OCI-LY1 (cell line): ENCODE results near the gene SQSTM1.

Experiments
- H2AFZ ChIP-seq: fragments of 200-600 bp; sonication (generic), shearing (Covaris generic); 2 replicates; pipeline ENCODE4 v1.6.0; 2014; ENCODE audit warnings: antibody characterized with exemption, mild to moderate bottlenecking, low read length
- H3F3A ChIP-seq: fragments of 200-600 bp; sonication (generic), shearing (Covaris generic); 2 replicates; pipeline ENCODE4 v1.6.0; 2014; ENCODE audit warnings: mild to moderate bottlenecking, antibody characterized with exemption, low read length, moderate library complexity; ENCODE audit not compliant: insufficient read depth
- H3K27ac ChIP-seq: fragments of 200-600 bp; sonication (generic); 2 replicates; pipeline ENCODE4 v1.5.1; 2014; ENCODE audit warnings: low read length, mixed run types, mild to moderate bottlenecking, low read depth; ENCODE audit not compliant: poor library complexity, severe bottlenecking
- H3K27me3 ChIP-seq: fragments of 200-600 bp; sonication (generic); 2 replicates; pipeline ENCODE4 v1.6.0; 2014; ENCODE audit warnings: antibody characterized with exemption, mild to moderate bottlenecking, low read length, moderate library complexity; ENCODE audit not compliant: insufficient read depth
- H3K36me3 ChIP-seq: fragments of 200-600 bp; sonication (generic); 2 replicates; pipeline ENCODE4 v1.6.1; 2014; ENCODE audit warnings: mild to moderate bottlenecking, antibody characterized with exemption, low read length, moderate library complexity, mixed read lengths; ENCODE audit not compliant: insufficient read depth
- H3K4me1 ChIP-seq: fragments of 200-600 bp; sonication (generic); 2 replicates; pipeline ENCODE4 v1.5.1; 2014; ENCODE audit warnings: mild to moderate bottlenecking, low read length, moderate library complexity; ENCODE audit not compliant: insufficient read depth, severe bottlenecking
- H3K4me2 ChIP-seq: fragments of 200-600 bp; sonication (generic), shearing (Covaris generic); 2 replicates; pipeline ENCODE4 v1.6.1; 2014; ENCODE audit warnings: low read length
- H3K4me3 ChIP-seq: fragments of 200-600 bp; sonication (generic); 2 replicates; pipeline ENCODE4 v1.5.1; 2014; ENCODE audit warnings: low read length, low read depth, mild to moderate bottlenecking, mixed read lengths; ENCODE audit not compliant: poor library complexity, severe bottlenecking
- H3K79me2 ChIP-seq: fragments of 200-600 bp; shearing (Covaris generic); 2 replicates; pipeline ENCODE4 v1.6.1; 2016; ENCODE audit warnings: mixed run types, low read length, mixed read lengths; ENCODE audit not compliant: insufficient read depth
- H3K9ac ChIP-seq: fragments of 200-600 bp; sonication (generic), shearing (Covaris generic); 2 replicates; pipeline ENCODE4 v1.6.1; 2014; ENCODE audit warnings: mild to moderate bottlenecking, low read length, mixed read lengths
- H3K9me2 ChIP-seq: fragments of 200-600 bp; sonication (generic), shearing (Covaris generic); 2 replicates; pipeline ENCODE4 v1.6.1; 2014; ENCODE audit warnings: low read depth, mild to moderate bottlenecking, low read length, mixed read lengths
- H3K9me3 ChIP-seq: fragments of 200-600 bp; shearing (Covaris generic); 2 replicates; pipeline ENCODE4 v1.6.1; 2014; ENCODE audit warnings: low read length, mixed read lengths
- H4K20me1 ChIP-seq: fragments of 200-600 bp; sonication (generic), shearing (Covaris generic); 2 replicates; pipeline ENCODE4 v1.6.0; 2016; ENCODE audit warnings: mild to moderate bottlenecking, low read length; ENCODE audit not compliant: insufficient read depth
- EZH2 ChIP-seq: fragments of 200-600 bp; sonication (generic), shearing (Covaris generic); IDR thresholded peaks from 2 replicates; pipeline ENCODE4 v1.8.0; 2017; ENCODE audit warnings: borderline replicate concordance, mixed run types, mild to moderate bottlenecking, antibody characterized with exemption, low read length, moderate library complexity, mixed read lengths
- TF ChIP-seq, protein P1 (sequence below): fragments of 200-600 bp; sonication (generic), shearing (Covaris generic); IDR thresholded peaks from 2 replicates; pipeline ENCODE4 v1.5.1; 2017; ENCODE audit warnings: mild to moderate bottlenecking, antibody characterized with exemption, low read length, moderate library complexity, mixed read lengths

Gene SQSTM1

DNA sequence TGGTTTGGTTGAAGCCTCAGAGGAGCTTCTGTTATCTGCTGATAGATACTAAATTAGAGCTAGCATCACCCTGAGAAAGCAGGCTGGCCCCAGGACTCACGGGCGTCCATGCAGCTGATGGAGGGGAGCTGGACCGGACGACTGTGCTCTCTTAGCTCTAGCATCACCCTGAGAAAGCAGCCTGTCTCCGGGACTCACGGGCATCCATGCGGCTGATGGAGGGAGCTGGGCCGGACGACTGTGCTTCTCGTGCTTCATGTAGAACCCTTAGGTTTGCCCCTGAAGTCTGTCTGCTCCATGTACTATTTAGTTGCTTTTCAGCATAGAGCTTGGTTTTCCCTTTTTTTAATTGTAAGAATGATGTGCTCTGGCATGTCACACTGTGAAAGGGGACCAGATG, 43.2 kb upstream of the SQSTM1 start:
- H3K36me3 ChIP-seq = peaks cover 51% of the 10 kb centered on the region
- no peaks in the 10 kb centered on the region for H3F3A ChIP-seq
- H3K9me2 ChIP-seq = no peaks in the 10 kb centered on the region
- H3K79me2 ChIP-seq = no peaks in the 10 kb centered on the region
- no peak overlapping the region for H3K4me2 ChIP-seq
- H3K9ac ChIP-seq = no peak overlapping the region
- H3K27me3 ChIP-seq = no peaks in the 10 kb centered on the region
- no peaks in the 10 kb centered on the region for H3K4me1 ChIP-seq
- no peaks in the 10 kb centered on the region for H4K20me1 ChIP-seq
- no peak overlapping the region for H3K4me3 ChIP-seq
- no peaks in the 10 kb centered on the region for H3K9me3 ChIP-seq
- no peak overlapping the region for H3K27ac ChIP-seq
- H2AFZ ChIP-seq = no peak overlapping the region
- no peak for TF ChIP-seq EZH2
- TF ChIP-seq, protein P1, sequence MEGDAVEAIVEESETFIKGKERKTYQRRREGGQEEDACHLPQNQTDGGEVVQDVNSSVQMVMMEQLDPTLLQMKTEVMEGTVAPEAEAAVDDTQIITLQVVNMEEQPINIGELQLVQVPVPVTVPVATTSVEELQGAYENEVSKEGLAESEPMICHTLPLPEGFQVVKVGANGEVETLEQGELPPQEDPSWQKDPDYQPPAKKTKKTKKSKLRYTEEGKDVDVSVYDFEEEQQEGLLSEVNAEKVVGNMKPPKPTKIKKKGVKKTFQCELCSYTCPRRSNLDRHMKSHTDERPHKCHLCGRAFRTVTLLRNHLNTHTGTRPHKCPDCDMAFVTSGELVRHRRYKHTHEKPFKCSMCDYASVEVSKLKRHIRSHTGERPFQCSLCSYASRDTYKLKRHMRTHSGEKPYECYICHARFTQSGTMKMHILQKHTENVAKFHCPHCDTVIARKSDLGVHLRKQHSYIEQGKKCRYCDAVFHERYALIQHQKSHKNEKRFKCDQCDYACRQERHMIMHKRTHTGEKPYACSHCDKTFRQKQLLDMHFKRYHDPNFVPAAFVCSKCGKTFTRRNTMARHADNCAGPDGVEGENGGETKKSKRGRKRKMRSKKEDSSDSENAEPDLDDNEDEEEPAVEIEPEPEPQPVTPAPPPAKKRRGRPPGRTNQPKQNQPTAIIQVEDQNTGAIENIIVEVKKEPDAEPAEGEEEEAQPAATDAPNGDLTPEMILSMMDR = no peak

DNA sequence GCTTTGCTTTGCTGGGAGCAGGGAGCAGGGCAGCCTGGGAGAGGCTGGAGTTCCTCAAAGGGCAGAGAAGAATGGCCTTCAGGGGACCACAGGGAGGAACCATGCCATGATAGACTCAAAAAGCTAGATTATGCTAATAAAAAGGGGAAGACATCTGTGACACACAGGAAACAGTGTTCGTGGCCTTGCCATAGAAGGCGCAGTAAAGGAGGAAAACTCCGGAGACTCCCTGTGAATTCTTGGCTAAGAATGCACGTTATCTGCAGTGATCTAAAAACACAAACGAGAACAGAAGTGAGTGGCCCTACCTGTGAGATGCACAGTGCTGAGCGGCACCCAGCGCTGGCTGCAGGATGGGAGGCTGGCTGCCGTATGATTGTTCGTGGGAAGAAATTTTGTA, 42.8 kb upstream of the SQSTM1 start:
- H3K79me2 ChIP-seq = no peaks in the 10 kb centered on the region
- no peaks in the 10 kb centered on the region for H4K20me1 ChIP-seq
- H3K4me1 ChIP-seq = no peaks in the 10 kb centered on the region
- TF ChIP-seq EZH2 = no peak
- TF ChIP-seq, protein P1 = no peak
- no peak overlapping the region for H3K9ac ChIP-seq
- H3F3A ChIP-seq = no peaks in the 10 kb centered on the region
- H3K27ac ChIP-seq = no peak overlapping the region
- H3K4me3 ChIP-seq = no peak overlapping the region
- no peaks in the 10 kb centered on the region for H3K27me3 ChIP-seq
- no peaks in the 10 kb centered on the region for H3K9me2 ChIP-seq
- peaks cover 48% of the 10 kb centered on the region for H3K36me3 ChIP-seq
- H3K4me2 ChIP-seq = no peak overlapping the region
- H2AFZ ChIP-seq = no peak overlapping the region
- no peaks in the 10 kb centered on the region for H3K9me3 ChIP-seq

DNA sequence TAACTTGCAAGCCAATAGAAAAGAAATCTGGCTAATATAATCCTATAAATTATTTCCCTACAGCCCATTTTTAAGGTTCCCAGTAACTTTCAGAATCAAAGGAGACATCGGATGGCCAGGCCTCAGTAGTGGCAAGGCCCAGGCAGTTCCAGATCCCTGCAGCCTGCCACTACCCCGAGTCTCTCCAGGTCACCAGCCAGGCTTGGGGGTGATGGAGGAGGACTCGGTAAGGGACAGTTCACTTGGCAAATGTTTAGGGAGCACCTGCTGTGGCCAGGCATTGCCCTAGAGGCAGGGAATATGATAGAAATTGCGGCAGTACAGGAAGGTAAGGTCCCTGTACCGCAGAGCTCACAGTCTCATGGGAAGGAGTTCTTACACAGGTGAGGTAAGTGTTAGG, 42.1 kb upstream of the SQSTM1 start:
- Histone ChIP-seq H4K20me1 (no peaks in the 10 kb centered on the region), H3K27me3 (no peaks in the 10 kb centered on the region), H3K4me1 (no peaks in the 10 kb centered on the region), H3K36me3 (peaks cover 42% of the 10 kb centered on the region), H3K4me3 (no peak overlapping the region), H3K4me2 (no peak overlapping the region), H3K79me2 (no peaks in the 10 kb centered on the region), H3K9ac (no peak overlapping the region), H3K9me2 (no peaks in the 10 kb centered on the region), H3F3A (no peaks in the 10 kb centered on the region), H2AFZ (no peak overlapping the region), H3K9me3 (no peaks in the 10 kb centered on the region), H3K27ac (no peak overlapping the region)
- TF ChIP-seq, protein P1 = no peak
- TF ChIP-seq EZH2 = no peak
